H1 (cell line): ENCODE data around the gene HLA-DQA2. TPM values are rescaled to one million over a fixed set of nuclear protein-coding genes. Genes with fewer than 3 reads are reported as not detected.

Experiments used
- CTCF ChIA-PET: fragments of 300-600 bp; sonication (Branson Sonifier 250); formaldehyde crosslinking; loops from one replicate; lab custom pipeline; 2021; ENCODE audit not compliant: partially characterized antibody; lab: Charles Lee
- POLR2A ChIA-PET: fragments of 300-600 bp; sonication (Branson Sonifier 250); formaldehyde crosslinking; loops from one replicate; lab custom pipeline; 2021; ENCODE audit warnings: inconsistent platforms; ENCODE audit not compliant: partially characterized antibody; lab: Charles Lee
- DNase-seq, 2 experiments: peaks; one replicate each; pipeline versions ENCODE4 v3.0.0 to v3.0.0-alpha.2; 2010 to 2022; ENCODE audit warnings: low spot score in 2 of 2, low read depth in 1 of 2, mixed read lengths in 1 of 2
- FAIRE-seq: peaks from 2 replicates; lab custom pipeline; 2011; peaks lifted over from hg19 to GRCh38; lab: Jason Lieb, UNC
- H2AFZ ChIP-seq: 2 replicates; pipeline ENCODE4 v1.8.1; 2012; ENCODE audit warnings: low read length, inconsistent platforms
- H2AK5ac ChIP-seq: 2 replicates; pipeline ENCODE4 v1.6.1; 2013; ENCODE audit warnings: low read depth, low read length
- H2BK120ac ChIP-seq: replicated peaks from 2 replicates; pipeline ENCODE3; 2013; ENCODE audit warnings: low read depth, low read length, inconsistent platforms
- H2BK12ac ChIP-seq: 2 replicates; pipeline ENCODE4 v1.6.1; 2013; ENCODE audit warnings: low read depth, low read length
- H2BK15ac ChIP-seq: 2 replicates; pipeline ENCODE4 v1.6.1; 2013; ENCODE audit warnings: low read length
- H2BK20ac ChIP-seq: 2 replicates; pipeline ENCODE4 v1.6.1; 2013; ENCODE audit warnings: low read length
- H2BK5ac ChIP-seq: 2 replicates; pipeline ENCODE4 v1.6.1; 2013; ENCODE audit warnings: low read depth, low read length
- H3K14ac ChIP-seq: 2 replicates; pipeline ENCODE4 v1.6.1; 2013; ENCODE audit warnings: inconsistent platforms; ENCODE audit not compliant: insufficient read length
- H3K18ac ChIP-seq: 2 replicates; pipeline ENCODE4 v1.6.1; 2013; ENCODE audit warnings: low read length; ENCODE audit errors: extremely low read depth
- H3K23ac ChIP-seq: 2 replicates; pipeline ENCODE4 v1.6.1; 2013; ENCODE audit warnings: inconsistent platforms; ENCODE audit not compliant: insufficient read length
- H3K23me2 ChIP-seq: 2 replicates; pipeline ENCODE4 v1.6.1; 2013; ENCODE audit warnings: low read depth, low read length
- H3K27ac ChIP-seq: 2 replicates; pipeline ENCODE4 v1.6.1; 2011; ENCODE audit warnings: low read depth, low read length, inconsistent platforms
- H3K27me3 ChIP-seq, 4 experiments: replicated peaks in 1 of 4; 1 replicate in 1 of 4; 2 replicates in 3 of 4; pipeline versions ENCODE4 v1.6.1 to v1.8.1; 2011 to 2013; ENCODE audit warnings: low read length in 3 of 4, mild to moderate bottlenecking in 3 of 4, inconsistent platforms in 2 of 4, mixed read lengths in 2 of 4, moderate library complexity in 1 of 4; ENCODE audit not compliant: control insufficient read depth in 3 of 4, insufficient read depth in 3 of 4; ENCODE audit errors: extremely low read depth in 1 of 4
- H3K36me3 ChIP-seq, 4 experiments: 2 replicates each; pipeline versions ENCODE4 v1.6.1 to v1.8.1; 2011 to 2013; ENCODE audit warnings: mild to moderate bottlenecking in 4 of 4, low read length in 3 of 4, moderate library complexity in 2 of 4, control low read depth in 1 of 4, inconsistent platforms in 1 of 4; ENCODE audit not compliant: insufficient read depth in 4 of 4, control insufficient read depth in 2 of 4
- H3K4ac ChIP-seq: replicated peaks from 2 replicates; pipeline ENCODE3; 2013; ENCODE audit warnings: low read length, low read depth, mixed read lengths, inconsistent platforms; ENCODE audit not compliant: insufficient read length
- H3K4me1 ChIP-seq, 4 experiments: replicated peaks in 1 of 4; 1 replicate in 1 of 4; 2 replicates in 3 of 4; pipeline versions ENCODE4 v1.6.1 to v1.8.1; 2011 to 2013; ENCODE audit warnings: low read length in 3 of 4, inconsistent platforms in 2 of 4, mixed read lengths in 1 of 4; ENCODE audit not compliant: insufficient read depth in 4 of 4, control insufficient read depth in 3 of 4
- H3K4me2 ChIP-seq, 2 experiments: 2 replicates each; pipeline versions ENCODE4 v1.6.1 to v1.8.1; 2011 to 2013; ENCODE audit warnings: low read depth in 2 of 2, low read length in 2 of 2, control low read depth in 1 of 2, inconsistent platforms in 1 of 2, mild to moderate bottlenecking in 1 of 2; ENCODE audit not compliant: insufficient read depth in 1 of 2
- H3K4me3 ChIP-seq, 4 experiments: fragments of 200-600, 300-600 bp in 1 of 4; sonication (generic), shearing (Covaris generic), sonication (Bioruptor Twin) in 1 of 4; 2 replicates each; pipeline versions ENCODE4 v1.5.1 to v1.8.1; 2011 to 2016; ENCODE audit warnings: low read length in 4 of 4, low read depth in 3 of 4, control low read depth in 2 of 4, inconsistent platforms in 2 of 4, mild to moderate bottlenecking in 2 of 4, mixed read lengths in 1 of 4, moderate library complexity in 1 of 4; ENCODE audit not compliant: insufficient read depth in 2 of 4; ENCODE audit errors: extremely low read depth in 1 of 4
- H3K56ac ChIP-seq: replicated peaks from 2 replicates; pipeline ENCODE3; 2013; ENCODE audit warnings: low read depth, mild to moderate bottlenecking, mixed read lengths, low read length, inconsistent platforms; ENCODE audit not compliant: insufficient read length
- H3K79me1 ChIP-seq: 2 replicates; pipeline ENCODE4 v1.6.1; 2013; ENCODE audit warnings: low read depth, low read length, control low read depth
- H3K79me2 ChIP-seq, 2 experiments: 2 replicates each; pipeline versions ENCODE4 v1.6.1 to v1.8.1; 2012 to 2013; ENCODE audit warnings: low read length in 2 of 2, mild to moderate bottlenecking in 2 of 2, inconsistent platforms in 1 of 2; ENCODE audit not compliant: insufficient read depth in 2 of 2, control insufficient read depth in 1 of 2
- H3K9ac ChIP-seq, 4 experiments: replicated peaks in 1 of 4; 1 replicate in 1 of 4; 2 replicates in 3 of 4; pipeline versions ENCODE4 v1.6.1 to v1.8.1; 2011 to 2013; ENCODE audit warnings: low read depth in 3 of 4, low read length in 3 of 4, control low read depth in 2 of 4, mild to moderate bottlenecking in 2 of 4, moderate library complexity in 2 of 4, inconsistent platforms in 1 of 4; ENCODE audit errors: extremely low read depth in 1 of 4
- H3K9me3 ChIP-seq, 2 experiments: 2 replicates each; pipeline versions ENCODE4 v1.6.1 to v1.8.1; 2012 to 2013; ENCODE audit warnings: mild to moderate bottlenecking in 2 of 2, moderate library complexity in 2 of 2, control low read depth in 1 of 2, inconsistent platforms in 1 of 2, low read depth in 1 of 2, low read length in 1 of 2, mixed read lengths in 1 of 2; ENCODE audit not compliant: insufficient read depth in 2 of 2
- H4K20me1 ChIP-seq, 2 experiments: replicated peaks in 1 of 2; 2 replicates each; pipeline versions ENCODE3 to v1.8.1; 2011 to 2013; ENCODE audit warnings: inconsistent platforms in 2 of 2, low read length in 2 of 2, mild to moderate bottlenecking in 1 of 2; ENCODE audit not compliant: insufficient read depth in 2 of 2, control insufficient read depth in 1 of 2
- H4K5ac ChIP-seq: 2 replicates; pipeline ENCODE4 v1.6.1; 2013; ENCODE audit warnings: low read length, low read depth, mixed read lengths, inconsistent platforms; ENCODE audit not compliant: insufficient read length
- H4K8ac ChIP-seq: 2 replicates; pipeline ENCODE4 v1.8.0; 2013; ENCODE audit warnings: mild to moderate bottlenecking, moderate library complexity, low read length, inconsistent platforms; ENCODE audit not compliant: insufficient read depth; ENCODE audit errors: extremely low read depth
- H4K91ac ChIP-seq: replicated peaks from 2 replicates; pipeline ENCODE3; 2013; ENCODE audit warnings: low read length, mixed read lengths, inconsistent platforms; ENCODE audit not compliant: insufficient read length
- KDM4A ChIP-seq: IDR thresholded peaks from one replicate; pipeline ENCODE4 v1.7.1; 2012; ENCODE audit warnings: low read depth, mild to moderate bottlenecking, moderate library complexity, low read length, inconsistent platforms; ENCODE audit not compliant: severe bottlenecking
- NANOG ChIP-seq: IDR thresholded peaks from 2 replicates; pipeline ENCODE4 v1.6.1; 2011; ENCODE audit warnings: low read length, low read depth, mild to moderate bottlenecking, inconsistent platforms; ENCODE audit not compliant: insufficient read depth, poor library complexity, severe bottlenecking
- RNF2 ChIP-seq: fragments of 200-900, 300-1000 bp; sonication (generic); IDR thresholded peaks from 2 replicates; pipeline ENCODE4 v1.7.1; 2016; ENCODE audit warnings: borderline replicate concordance, low read depth, mild to moderate bottlenecking, antibody characterized with exemption, low read length; ENCODE audit not compliant: poor library complexity, severe bottlenecking; ENCODE audit errors: missing control alignments
- RXRA ChIP-seq: IDR thresholded peaks from 2 replicates; pipeline ENCODE4 v1.6.1; 2011; ENCODE audit warnings: low read depth, mild to moderate bottlenecking, low read length, moderate library complexity; ENCODE audit not compliant: insufficient read depth
- WGBS, 2 experiments: shearing (Covaris generic) in 1 of 2; methylation state at CpG; one replicate each; pipeline versions ENCODE4 v1.1.6 to v1.1.7; 2013 to 2015; ENCODE audit warnings: low lambda C conversion rate in 2 of 2, mixed read lengths in 2 of 2, inconsistent platforms in 1 of 2, low coverage in 1 of 2, missing lambda C conversion rate in 1 of 2; ENCODE audit not compliant: insufficient replicate concordance in 2 of 2, insufficient coverage in 1 of 2, insufficient read length in 1 of 2; ENCODE audit errors: extremely low coverage in 1 of 2, missing lambda C conversion rate in 1 of 2; 5-methylcytosine and 5-hydroxymethylcytosine counted together
- polyA plus RNA-seq, 7 experiments: library from polyadenylated mRNA; depleted of rRNA in 3 of 7; stranded (reverse) in 5 of 7; unstranded in 2 of 7; fragments of >200 nt in 5 of 7; fragments of 200-250 nt in 2 of 7; gene quantifications; 1 replicate in 5 of 7; 2 replicates in 1 of 7; 4 replicates in 1 of 7; pipeline versions ENCODE4 v1.2.1 to v1.2.3, GENCODE V29; 2011 to 2013; ENCODE audit warnings: missing spikeins in 2 of 7, mixed read lengths in 2 of 7
- total RNA-seq: library from RNA; stranded (reverse); fragmentation: NEBNext Ultra II Directional; extraction: Animal tissue kit (Norgen Biotek cat#: 25700); gene quantifications from 2 replicates; pipeline ENCODE4 v1.2.1, GENCODE V29; 2021

Gene HLA-DQA2
- total and polyA plus RNA-seq, 2 of the 8 experiments (the other 6 are each of a cell fraction or from before 2014, with no cell fraction given): not detected

DNA sequence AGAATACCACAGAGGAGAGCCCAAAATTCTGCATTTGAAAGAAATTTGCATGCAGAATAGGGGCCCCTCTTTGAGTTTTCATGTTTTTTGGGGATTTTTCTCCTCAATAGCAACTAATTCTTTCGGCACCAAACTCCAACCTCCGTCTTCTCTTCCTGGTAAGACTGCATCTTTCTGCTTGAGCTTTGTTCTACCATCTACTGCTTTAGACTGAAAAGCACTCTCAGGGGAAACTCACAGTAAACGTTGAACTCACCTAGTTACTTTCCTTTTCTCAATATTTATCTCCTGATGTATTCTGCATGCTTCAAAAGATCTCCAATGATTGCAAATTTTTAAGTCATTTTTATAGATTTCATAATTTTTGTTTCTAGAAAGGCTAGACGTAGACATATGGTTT is 37.8 kb upstream of the HLA-DQA2 start:
- Histone ChIP-seq H3K9me3 (no peaks in the 10 kb centered on the region), H2AK5ac (no peak overlapping the region), H3K36me3 (no peaks in the 10 kb centered on the region), H2BK20ac (no peak overlapping the region), H3K56ac (no peak overlapping the region), H3K79me2 (no peaks in the 10 kb centered on the region), H3K14ac (no peak overlapping the region), H3K23ac (no peak overlapping the region), H3K27ac (no peak overlapping the region), H3K4me2 (no peak overlapping the region), H2AFZ (no peak overlapping the region), H4K20me1 (no peaks in the 10 kb centered on the region), H3K9ac (no peak overlapping the region), H2BK120ac (no peak overlapping the region), H2BK12ac (no peak overlapping the region), H3K4ac (no peak overlapping the region), H3K23me2 (no peaks in the 10 kb centered on the region), H2BK15ac (no peak overlapping the region), H3K18ac (no peak overlapping the region), H3K79me1 (no peaks in the 10 kb centered on the region), H3K4me1 (no peaks in the 10 kb centered on the region), H4K8ac (no peak overlapping the region), H4K91ac (no peak overlapping the region), H3K27me3 (no peaks in the 10 kb centered on the region), H3K4me3 (no peak overlapping the region), H4K5ac (no peak overlapping the region), H2BK5ac (no peak overlapping the region)
- POLR2A ChIA-PET: no interaction called here
- WGBS, 2 experiments: 55% methylated on average over 4 of the region's 4 CpGs; no CpG with 5 or more reads in 1 of the 2 experiments
- CTCF ChIA-PET: interaction anchor here (0.7 to 6.8 kb wide), 6 partner anchors 9 to 289 kb away, joined by 4 to 37 read pairs (median 6); no protein-coding TSS in a partner anchor
- FAIRE-seq: no peak
- no peak for DNase-seq
- TF ChIP-seq NANOG (no peak), RXRA (no peak), KDM4A (no peak), RNF2 (no peak)
